ENCODE measurements around the gene RPS6KC1.

- TF ChIP-seq EZH2 (IDR thresholded peaks at IDR 0.05; ENCODE audit: borderline replicate concordance, low read depth, low read length, severe bottlenecking), result no peak
- no peak for TF ChIP-seq CTCF (IDR thresholded peaks at IDR 0.05; ENCODE audit: extremely low read depth in 1 of 2, insufficient read depth in 1 of 2, low read depth in 1 of 2, low read length in 2 of 2)
Measured at GRCh38 chr1:213242883-213243282, 191.8 kb downstream of the RPS6KC1 start.

Measured in endothelial cell of umbilical vein (primary cell).